OCI-LY1 (cell line): ENCODE data around the gene HPS4.

ENCODE experiments used
- H2AFZ ChIP-seq: fragments of 200-600 bp; sonication (generic), shearing (Covaris generic); 2 replicates; pipeline ENCODE4 v1.6.0; 2014; ENCODE audit warnings: antibody characterized with exemption, mild to moderate bottlenecking, low read length
- H3F3A ChIP-seq: fragments of 200-600 bp; sonication (generic), shearing (Covaris generic); 2 replicates; pipeline ENCODE4 v1.6.0; 2014; ENCODE audit warnings: mild to moderate bottlenecking, antibody characterized with exemption, low read length, moderate library complexity; ENCODE audit not compliant: insufficient read depth
- H3K27ac ChIP-seq: fragments of 200-600 bp; sonication (generic); 2 replicates; pipeline ENCODE4 v1.5.1; 2014; ENCODE audit warnings: low read length, mixed run types, mild to moderate bottlenecking, low read depth; ENCODE audit not compliant: poor library complexity, severe bottlenecking
- H3K27me3 ChIP-seq: fragments of 200-600 bp; sonication (generic); 2 replicates; pipeline ENCODE4 v1.6.0; 2014; ENCODE audit warnings: antibody characterized with exemption, mild to moderate bottlenecking, low read length, moderate library complexity; ENCODE audit not compliant: insufficient read depth
- H3K36me3 ChIP-seq: fragments of 200-600 bp; sonication (generic); 2 replicates; pipeline ENCODE4 v1.6.1; 2014; ENCODE audit warnings: mild to moderate bottlenecking, antibody characterized with exemption, low read length, moderate library complexity, mixed read lengths; ENCODE audit not compliant: insufficient read depth
- H3K4me1 ChIP-seq: fragments of 200-600 bp; sonication (generic); 2 replicates; pipeline ENCODE4 v1.5.1; 2014; ENCODE audit warnings: mild to moderate bottlenecking, low read length, moderate library complexity; ENCODE audit not compliant: insufficient read depth, severe bottlenecking
- H3K4me2 ChIP-seq: fragments of 200-600 bp; sonication (generic), shearing (Covaris generic); 2 replicates; pipeline ENCODE4 v1.6.1; 2014; ENCODE audit warnings: low read length
- H3K4me3 ChIP-seq: fragments of 200-600 bp; sonication (generic); 2 replicates; pipeline ENCODE4 v1.5.1; 2014; ENCODE audit warnings: low read length, low read depth, mild to moderate bottlenecking, mixed read lengths; ENCODE audit not compliant: poor library complexity, severe bottlenecking
- H3K79me2 ChIP-seq: fragments of 200-600 bp; shearing (Covaris generic); 2 replicates; pipeline ENCODE4 v1.6.1; 2016; ENCODE audit warnings: mixed run types, low read length, mixed read lengths; ENCODE audit not compliant: insufficient read depth
- H3K9ac ChIP-seq: fragments of 200-600 bp; sonication (generic), shearing (Covaris generic); 2 replicates; pipeline ENCODE4 v1.6.1; 2014; ENCODE audit warnings: mild to moderate bottlenecking, low read length, mixed read lengths
- H3K9me2 ChIP-seq: fragments of 200-600 bp; sonication (generic), shearing (Covaris generic); 2 replicates; pipeline ENCODE4 v1.6.1; 2014; ENCODE audit warnings: low read depth, mild to moderate bottlenecking, low read length, mixed read lengths
- H3K9me3 ChIP-seq: fragments of 200-600 bp; shearing (Covaris generic); 2 replicates; pipeline ENCODE4 v1.6.1; 2014; ENCODE audit warnings: low read length, mixed read lengths
- H4K20me1 ChIP-seq: fragments of 200-600 bp; sonication (generic), shearing (Covaris generic); 2 replicates; pipeline ENCODE4 v1.6.0; 2016; ENCODE audit warnings: mild to moderate bottlenecking, low read length; ENCODE audit not compliant: insufficient read depth
- CTCF ChIP-seq: fragments of 200-600 bp; sonication (generic), shearing (Covaris generic); IDR thresholded peaks from 2 replicates; pipeline ENCODE4 v1.5.1; 2017; ENCODE audit warnings: mild to moderate bottlenecking, antibody characterized with exemption, low read length, moderate library complexity, mixed read lengths
- EZH2 ChIP-seq: fragments of 200-600 bp; sonication (generic), shearing (Covaris generic); IDR thresholded peaks from 2 replicates; pipeline ENCODE4 v1.8.0; 2017; ENCODE audit warnings: borderline replicate concordance, mixed run types, mild to moderate bottlenecking, antibody characterized with exemption, low read length, moderate library complexity, mixed read lengths

Gene HPS4

DNA sequence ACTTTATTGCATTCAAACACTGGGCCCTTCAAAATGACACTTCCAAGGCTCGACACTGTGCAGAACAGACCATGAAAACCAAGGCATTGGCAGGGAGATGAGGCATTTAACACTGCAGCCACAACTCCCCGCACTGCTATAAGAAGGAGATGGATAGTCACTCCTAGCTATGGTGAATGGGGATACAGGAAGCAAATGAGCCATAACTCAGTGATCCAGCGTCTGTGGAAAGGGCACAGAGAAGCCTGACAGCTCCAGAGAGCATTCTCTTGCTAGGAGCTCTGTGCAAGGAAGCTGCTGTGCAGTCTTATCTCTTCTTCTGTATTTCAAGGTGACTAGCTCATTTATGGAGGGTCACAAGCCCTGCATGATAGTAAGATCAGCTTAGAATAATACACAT is 20.9 kb downstream of the HPS4 start:
- H3K4me1 ChIP-seq: peaks cover 7% of the 10 kb centered on the region
- no peaks in the 10 kb centered on the region for H3F3A ChIP-seq
- TF ChIP-seq EZH2 (no peak), CTCF (no peak)
- H3K9me2 ChIP-seq: no peaks in the 10 kb centered on the region
- H3K4me3 ChIP-seq: no peak overlapping the region
- no peak overlapping the region for H3K9ac ChIP-seq
- no peak overlapping the region for H3K4me2 ChIP-seq
- H3K79me2 ChIP-seq: peaks cover 9% of the 10 kb centered on the region
- peaks cover 99% of the 10 kb centered on the region for H3K36me3 ChIP-seq
- H4K20me1 ChIP-seq: no peaks in the 10 kb centered on the region
- no peaks in the 10 kb centered on the region for H3K9me3 ChIP-seq
- H2AFZ ChIP-seq: no peak overlapping the region
- no peak overlapping the region for H3K27ac ChIP-seq
- H3K27me3 ChIP-seq: no peaks in the 10 kb centered on the region

GRCh38 chr22:26462051-26462450 is 21.5 kb downstream of the HPS4 start:
- H2AFZ ChIP-seq: no peak overlapping the region
- no peaks in the 10 kb centered on the region for H3F3A ChIP-seq
- no peak overlapping the region for H3K9ac ChIP-seq
- peaks cover 9% of the 10 kb centered on the region for H3K79me2 ChIP-seq
- peaks cover 98% of the 10 kb centered on the region for H3K36me3 ChIP-seq
- no peak overlapping the region for H3K4me2 ChIP-seq
- H3K9me2 ChIP-seq: no peaks in the 10 kb centered on the region
- H3K4me3 ChIP-seq: no peak overlapping the region
- no peaks in the 10 kb centered on the region for H3K27me3 ChIP-seq
- TF ChIP-seq EZH2: no peak
- TF ChIP-seq CTCF: no peak
- no peaks in the 10 kb centered on the region for H3K9me3 ChIP-seq
- H3K27ac ChIP-seq: no peak overlapping the region
- no peaks in the 10 kb centered on the region for H4K20me1 ChIP-seq
- H3K4me1 ChIP-seq: peaks cover 7% of the 10 kb centered on the region

DNA sequence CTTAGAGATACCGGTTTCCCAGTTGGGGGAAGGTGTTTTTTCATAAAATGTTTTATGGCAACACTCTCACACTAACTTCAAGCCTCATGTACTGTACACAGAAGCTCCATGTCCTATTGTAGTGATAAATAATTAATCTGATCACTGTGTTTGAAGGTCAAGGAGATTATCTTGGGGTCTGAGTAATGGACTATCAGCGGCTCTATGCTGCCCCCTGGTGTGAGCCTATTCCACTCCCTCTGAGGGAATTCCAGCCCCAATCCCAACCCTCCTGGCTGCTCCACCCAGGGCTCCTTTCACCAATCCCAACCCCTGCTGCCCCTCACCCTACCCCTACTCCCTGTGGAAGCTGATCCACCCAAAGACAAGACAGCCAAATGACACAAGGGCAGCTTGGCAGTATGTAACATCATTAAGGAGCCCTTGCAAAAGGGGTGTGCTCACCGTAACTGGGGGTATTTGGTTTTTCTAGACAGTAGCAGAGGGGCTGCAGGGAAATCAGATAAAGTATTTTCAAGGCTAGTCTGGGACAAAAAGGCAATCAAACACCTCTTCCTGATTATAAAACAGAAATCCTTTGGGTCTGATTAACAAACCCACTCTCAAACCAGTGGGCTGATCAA is 22.3 kb downstream of the HPS4 start:
- Histone ChIP-seq H3K36me3 (peaks cover 94% of the 10 kb centered on the region), H3K27me3 (no peaks in the 10 kb centered on the region), H3K4me2 (no peak overlapping the region), H3K4me1 (peaks cover 7% of the 10 kb centered on the region), H3F3A (no peaks in the 10 kb centered on the region), H3K79me2 (peaks cover 9% of the 10 kb centered on the region), H2AFZ (no peak overlapping the region), H4K20me1 (no peaks in the 10 kb centered on the region), H3K4me3 (no peak overlapping the region), H3K9ac (no peak overlapping the region), H3K27ac (no peak overlapping the region), H3K9me2 (no peaks in the 10 kb centered on the region), H3K9me3 (no peaks in the 10 kb centered on the region)
- TF ChIP-seq EZH2 (no peak), CTCF (peak; percentile 89)
